Measurements from ENCODE around the gene WASHC3. TPM values are rescaled to one million over a fixed set of nuclear protein-coding genes. Genes with fewer than 3 reads are reported as not detected.

WASHC3 gene
- total and polyA plus RNA-seq, 10 of the 15 experiments (the other 5 are each of a cell fraction or from before 2014, with no cell fraction given) = 18.8 to 106 (median 64.3) TPM

DNA sequence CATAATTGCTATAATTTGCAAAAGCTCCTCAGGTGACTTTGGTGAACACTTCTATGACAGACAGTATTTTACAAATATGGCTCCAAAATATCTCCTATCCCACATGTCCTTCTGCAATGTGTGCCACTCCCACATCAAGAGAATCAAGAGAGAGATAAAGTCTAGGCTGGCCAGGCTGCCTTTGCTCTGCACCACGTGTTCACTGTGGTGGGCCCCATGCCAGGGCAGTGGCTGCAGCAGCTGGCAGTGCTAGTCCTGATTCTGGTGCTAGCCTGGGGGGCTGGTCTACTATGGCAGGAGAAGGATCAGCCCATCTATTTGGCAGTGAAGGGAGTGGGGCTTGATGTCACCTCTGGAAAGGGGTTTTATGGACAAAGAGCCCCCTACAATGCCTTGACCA, 98.1 kb downstream of the WASHC3 start:
- POLR2A ChIA-PET = no interaction called here
- Histone ChIP-seq H3K9me3 (replicated peaks; ENCODE audit: control insufficient read depth, insufficient read depth, low read length) (peaks cover 2% of the 10 kb centered on the region; the same call in 2 of the 3 replicates), H3K79me2 (ENCODE audit: control insufficient read depth, insufficient read depth, low read length) (peaks cover 11% of the 10 kb centered on the region), H3K4me3 (no peak overlapping the region), H4K20me1 (ENCODE audit: control insufficient read depth, insufficient read depth) (no peaks in the 10 kb centered on the region), H3K27ac (ENCODE audit: control insufficient read depth, insufficient read depth) (no peak overlapping the region), H3K4me2 (ENCODE audit: control insufficient read depth, insufficient read depth) (no peak overlapping the region), H3K4me1 (ENCODE audit: control insufficient read depth, insufficient read depth, low read length) (peaks cover 8% of the 10 kb centered on the region; the same call in 1 of the 2 replicates), H3K27me3 (replicated peaks in 1 of 2; ENCODE audit: control insufficient read depth in 2 of 2, insufficient read depth in 2 of 2, low read length in 1 of 2) (no peaks in the 10 kb centered on the region), H2AFZ (ENCODE audit: control insufficient read depth, low read depth, low read length) (no peak overlapping the region), H3K9ac (ENCODE audit: control insufficient read depth, insufficient read depth, low read length) (no peak overlapping the region), H3K36me3 (ENCODE audit: control insufficient read depth in 2 of 2, insufficient read depth in 2 of 2, low read length in 1 of 2) (peaks cover 0 to 5% of the 10 kb centered on the region in 2 experiments)
- no peak for ATAC-seq
- CTCF ChIA-PET = interaction anchor here (1.2 kb wide), 1 partner anchor 13 kb away, joined by 4 read pairs; no protein-coding TSS in a partner anchor
- FAIRE-seq = no peak
- SMC1A ChIA-PET (ENCODE audit: uncharacterized antibody, unreplicated experiment) = interaction anchor here (1.4 to 4.3 kb wide), 3 partner anchors 11 to 22 kb away, joined by 3 to 30 read pairs (median 8); no protein-coding TSS in a partner anchor
- RAD21 ChIA-PET (ENCODE audit: unreplicated experiment) = interaction anchor here (1.0 kb wide), 1 partner anchor 32 kb away, joined by 3 read pairs; no protein-coding TSS in a partner anchor
- intact Hi-C loops (cut with micrococcal nuclease; ENCODE audit: unreplicated experiment) (no loop called here), in situ Hi-C loops (cut with MboI) (no loop called here)
- WGBS (ENCODE audit: insufficient coverage, insufficient replicate concordance, low lambda C conversion rate, missing lambda C conversion rate) = 8% methylated on average over 1 of the region's 1 CpG
- DNase-seq (ENCODE audit: low read depth, low spot score) = no peak
- no TSS peak for BruUV-seq (replicated peaks)
- TF ChIP-seq ATF7 (IDR thresholded peaks at IDR 0.05; ENCODE audit: low read depth) (no peak), ZNF217 (IDR thresholded peaks at IDR 0.05) (no peak), TAF1 (IDR thresholded peaks at IDR 0.05; ENCODE audit: borderline replicate concordance, low read depth, low read length) (no peak), IRF4 (IDR thresholded peaks at IDR 0.05; ENCODE audit: low read depth, low read length) (no peak), SUZ12 (IDR thresholded peaks at IDR 0.05; ENCODE audit: unreplicated experiment) (no peak), TCF12 (IDR thresholded peaks at IDR 0.05; ENCODE audit: low read depth, low read length) (no peak), TCF7 (IDR thresholded peaks at IDR 0.05; ENCODE audit: borderline replicate concordance) (no peak)

Other genes starting within 250 kb of the WASHC3 start
- 32.0 and 33.6 TPM in 2 replicates for gene GNPTAB, start 231.0 kb downstream of the WASHC3 start, total RNA-seq (2014; rRNA removed)
- gene GNPTAB, start 231.0 kb downstream of the WASHC3 start, total RNA-seq (2014; rRNA removed; fragmentation: Illumina TruSeq; extraction: Trizol) = 36.8 and 38.9 TPM in 2 replicates
- 31.3 and 36.0 TPM in 2 replicates for gene GNPTAB, start 231.0 kb downstream of the WASHC3 start, total RNA-seq (2021)
- 37.4 and 52.1 TPM in 2 replicates for gene GNPTAB, start 231.0 kb downstream of the WASHC3 start, polyA plus RNA-seq (2011; rRNA removed)
- gene GNPTAB, start 231.0 kb downstream of the WASHC3 start, polyA plus RNA-seq (2014; fragmentation: Illumina TruSeq; extraction: Trizol) = 36.8 and 43.9 TPM in 2 replicates
- gene GNPTAB, start 231.0 kb downstream of the WASHC3 start, polyA plus RNA-seq (2014; fragmentation: Nextera tagmentation; extraction: Ambion mirVana) = 10 to 100 TPM in 1 of 2 experiments, 1 to 10 TPM in 1; 9.8 to 10.5 TPM
- gene GNPTAB, start 231.0 kb downstream of the WASHC3 start, polyA plus RNA-seq (2014; rRNA removed) = 21.5 and 24.9 TPM in 2 replicates
- gene GNPTAB, start 231.0 kb downstream of the WASHC3 start, polyA plus RNA-seq (2016; fragmentation: Nextera tagmentation; extraction: Ambion mirVana) = 10 to 100 TPM; 34.5 to 38.0 TPM
- 34.0 and 41.1 TPM in 2 replicates for gene DRAM1, start 184.4 kb downstream of the WASHC3 start, total RNA-seq (2014; rRNA removed)
- 35.2 and 39.4 TPM in 2 replicates for gene DRAM1, start 184.4 kb downstream of the WASHC3 start, total RNA-seq (2014; rRNA removed; fragmentation: Illumina TruSeq; extraction: Trizol)
- gene DRAM1, start 184.4 kb downstream of the WASHC3 start, total RNA-seq (2021) = 38.7 and 41.6 TPM in 2 replicates
- 58.7 and 67.3 TPM in 2 replicates for gene DRAM1, start 184.4 kb downstream of the WASHC3 start, polyA plus RNA-seq (2011; rRNA removed)
- gene DRAM1, start 184.4 kb downstream of the WASHC3 start, polyA plus RNA-seq (2014; fragmentation: Illumina TruSeq; extraction: Trizol) = 32.9 and 57.7 TPM in 2 replicates
- 10 to 100 TPM; 22.4 to 34.8 TPM for gene DRAM1, start 184.4 kb downstream of the WASHC3 start, polyA plus RNA-seq (2014; fragmentation: Nextera tagmentation; extraction: Ambion mirVana)
- gene DRAM1, start 184.4 kb downstream of the WASHC3 start, polyA plus RNA-seq (2014; rRNA removed) = 45.9 and 47.2 TPM in 2 replicates
- gene DRAM1, start 184.4 kb downstream of the WASHC3 start, polyA plus RNA-seq (2016; fragmentation: Nextera tagmentation; extraction: Ambion mirVana) = 10 to 100 TPM; 89.1 to 91.5 TPM
- 51.8 and 62.6 TPM in 2 replicates for gene NUP37, start 58.1 kb upstream of the WASHC3 start, total RNA-seq (2014; rRNA removed)
- 85.8 and 91.1 TPM in 2 replicates for gene NUP37, start 58.1 kb upstream of the WASHC3 start, total RNA-seq (2014; rRNA removed; fragmentation: Illumina TruSeq; extraction: Trizol)
- gene NUP37, start 58.1 kb upstream of the WASHC3 start, total RNA-seq (2021) = 58.8 and 69.1 TPM in 2 replicates
- gene NUP37, start 58.1 kb upstream of the WASHC3 start, polyA plus RNA-seq (2011; rRNA removed) = 93.6 and 140 TPM in 2 replicates
- 106 and 129 TPM in 2 replicates for gene NUP37, start 58.1 kb upstream of the WASHC3 start, polyA plus RNA-seq (2014; fragmentation: Illumina TruSeq; extraction: Trizol)
- 100 to 1,000 TPM; 191 to 250 TPM for gene NUP37, start 58.1 kb upstream of the WASHC3 start, polyA plus RNA-seq (2014; fragmentation: Nextera tagmentation; extraction: Ambion mirVana)
- 46.8 and 58.3 TPM in 2 replicates for gene NUP37, start 58.1 kb upstream of the WASHC3 start, polyA plus RNA-seq (2014; rRNA removed)
- 100 to 1,000 TPM; 127 to 133 TPM for gene NUP37, start 58.1 kb upstream of the WASHC3 start, polyA plus RNA-seq (2016; fragmentation: Nextera tagmentation; extraction: Ambion mirVana)
- gene PARPBP, start 58.2 kb upstream of the WASHC3 start, total RNA-seq (2014; rRNA removed) = 24.9 and 28.2 TPM in 2 replicates
- 33.8 and 36.9 TPM in 2 replicates for gene PARPBP, start 58.2 kb upstream of the WASHC3 start, total RNA-seq (2014; rRNA removed; fragmentation: Illumina TruSeq; extraction: Trizol)
- 21.2 TPM in 2 replicates for gene PARPBP, start 58.2 kb upstream of the WASHC3 start, total RNA-seq (2021)
- gene PARPBP, start 58.2 kb upstream of the WASHC3 start, polyA plus RNA-seq (2011; rRNA removed) = 33.7 and 51.4 TPM in 2 replicates
- gene PARPBP, start 58.2 kb upstream of the WASHC3 start, polyA plus RNA-seq (2014; fragmentation: Illumina TruSeq; extraction: Trizol) = 31.2 and 39.3 TPM in 2 replicates
- gene PARPBP, start 58.2 kb upstream of the WASHC3 start, polyA plus RNA-seq (2014; fragmentation: Nextera tagmentation; extraction: Ambion mirVana) = 10 to 100 TPM; 29.2 to 40.3 TPM
- 14.6 and 20.3 TPM in 2 replicates for gene PARPBP, start 58.2 kb upstream of the WASHC3 start, polyA plus RNA-seq (2014; rRNA removed)
- 10 to 100 TPM; 55.6 to 57.7 TPM for gene PARPBP, start 58.2 kb upstream of the WASHC3 start, polyA plus RNA-seq (2016; fragmentation: Nextera tagmentation; extraction: Ambion mirVana)
- 0.49 TPM in 1 of 2 replicates, not detected in the other for gene PMCH, start 135.8 kb upstream of the WASHC3 start, total RNA-seq (2014; rRNA removed)
- gene PMCH, start 135.8 kb upstream of the WASHC3 start, total RNA-seq (2014; rRNA removed; fragmentation: Illumina TruSeq; extraction: Trizol) = not detected in 2 replicates
- not detected in 2 replicates for gene PMCH, start 135.8 kb upstream of the WASHC3 start, total RNA-seq (2021)
- not detected in 2 replicates for gene PMCH, start 135.8 kb upstream of the WASHC3 start, polyA plus RNA-seq (2011; rRNA removed)
- 0.35 TPM in 1 of 2 replicates, not detected in the other for gene PMCH, start 135.8 kb upstream of the WASHC3 start, polyA plus RNA-seq (2014; fragmentation: Illumina TruSeq; extraction: Trizol)
- 1 to 10 TPM in 1 of 2 experiments, under 1 TPM in 1; 0.64 to 1.1 TPM for gene PMCH, start 135.8 kb upstream of the WASHC3 start, polyA plus RNA-seq (2014; fragmentation: Nextera tagmentation; extraction: Ambion mirVana)
- 0.15 and 0.54 TPM in 2 replicates for gene PMCH, start 135.8 kb upstream of the WASHC3 start, polyA plus RNA-seq (2014; rRNA removed)
- 1 to 10 TPM; 1.0 to 2.1 TPM for gene PMCH, start 135.8 kb upstream of the WASHC3 start, polyA plus RNA-seq (2016; fragmentation: Nextera tagmentation; extraction: Ambion mirVana)